Fibroblast of skin of scalp (primary cell): Measurements from ENCODE around the gene FOXP1.

Experiments
- DNase-seq: peaks from one replicate; pipeline ENCODE4 v3.0.0-alpha.2; 2013

FOXP1 gene

DNA sequence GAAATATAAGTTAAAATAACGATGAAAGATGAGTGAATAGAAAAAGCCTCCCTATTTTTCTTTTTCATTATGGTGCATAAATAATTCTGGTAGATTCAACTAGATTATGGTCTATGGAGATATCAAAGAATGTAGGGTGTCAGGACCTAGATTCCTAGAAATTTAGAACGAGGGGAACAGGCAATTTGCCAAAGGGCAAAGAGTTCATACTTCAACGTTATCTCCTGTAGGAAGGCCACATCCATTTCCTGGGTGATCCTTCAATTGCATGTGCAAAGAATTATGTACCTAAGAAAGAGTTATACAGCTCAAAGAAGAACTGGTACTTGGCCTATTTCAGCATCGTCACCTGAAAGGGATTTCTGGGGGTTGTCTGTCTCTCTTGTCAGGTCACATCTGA is 351.8 kb downstream of the FOXP1 start:
- DNase-seq: no peak

- no peak for DNase-seq
Observed at GRCh38 chr3:71229905-71230657, 353.4 kb downstream of the FOXP1 start.

- DNase-seq: no peak
Observed at GRCh38 chr3:71228156-71228866, 355.2 kb downstream of the FOXP1 start.

GRCh38 chr3:71227270-71227661 is 356.3 kb downstream of the FOXP1 start:
- no peak for DNase-seq

DNA sequence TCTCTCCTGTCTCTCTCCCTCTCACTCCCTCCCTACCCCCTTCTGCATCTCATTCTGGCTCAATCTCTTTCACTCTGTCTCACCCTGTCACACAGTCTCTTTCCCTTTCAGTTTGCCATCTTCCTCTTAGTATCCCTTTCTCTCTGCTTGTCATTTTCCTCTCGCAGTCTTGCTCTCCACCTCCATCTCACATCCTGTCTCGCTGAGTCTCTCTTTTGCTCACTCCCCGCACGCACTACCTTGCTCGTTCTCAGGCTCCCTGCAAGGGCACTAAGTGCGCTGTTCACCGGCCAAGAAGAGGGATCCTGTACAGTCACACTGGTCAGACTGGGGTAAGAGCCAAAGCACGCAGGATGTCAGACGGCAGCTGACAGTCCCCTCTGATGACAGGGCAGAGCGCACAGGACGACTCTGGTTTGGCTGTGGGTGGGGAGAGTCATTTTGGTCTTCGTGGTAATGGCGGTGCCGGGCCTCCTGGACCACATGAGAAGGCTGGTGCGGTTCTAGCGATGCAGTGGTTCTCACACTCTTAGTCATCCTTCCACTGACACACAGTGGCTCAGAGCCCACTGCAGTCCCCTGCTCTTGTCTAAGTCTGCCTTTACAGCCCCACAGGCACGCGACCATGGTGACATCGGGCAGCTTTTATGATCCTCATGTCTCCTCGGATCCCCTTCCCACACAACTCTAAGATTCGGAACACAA is 356.8 kb downstream of the FOXP1 start:
- DNase-seq: peak; percentile 56

- DNase-seq: no peak
Observed at GRCh38 chr3:71225951-71226564, 357.5 kb downstream of the FOXP1 start.

- no peak for DNase-seq
Observed at GRCh38 chr3:71225002-71225684, 358.4 kb downstream of the FOXP1 start.

GRCh38 chr3:71219744-71220638 is 363.5 kb downstream of the FOXP1 start:
- no peak for DNase-seq

- DNase-seq: no peak
Observed at GRCh38 chr3:71218508-71218907, 365.0 kb downstream of the FOXP1 start.

- DNase-seq: no peak
Observed at GRCh38 chr3:71217640-71218222, 365.8 kb downstream of the FOXP1 start.

GRCh38 chr3:71215351-71215750 is 368.2 kb downstream of the FOXP1 start:
- DNase-seq: no peak

DNA sequence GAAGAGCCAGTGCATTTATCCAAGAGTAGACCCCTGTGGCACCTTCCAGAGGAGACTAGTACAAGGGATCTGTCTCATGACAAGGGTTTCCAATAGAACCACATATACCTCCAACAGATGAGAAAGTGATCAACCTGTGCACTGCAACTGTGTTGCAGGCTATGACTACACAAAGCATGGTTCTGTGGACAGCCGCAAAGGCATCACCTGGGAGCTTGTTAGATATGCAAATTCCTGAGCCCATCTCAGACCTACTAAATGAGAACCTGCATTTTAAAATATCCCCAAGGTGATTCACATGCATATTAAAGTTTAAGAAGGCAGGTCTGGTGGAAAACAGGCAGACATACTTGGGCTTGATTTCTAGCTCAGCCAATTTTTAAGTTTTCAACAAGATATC is 368.7 kb downstream of the FOXP1 start:
- DNase-seq: no peak

DNA sequence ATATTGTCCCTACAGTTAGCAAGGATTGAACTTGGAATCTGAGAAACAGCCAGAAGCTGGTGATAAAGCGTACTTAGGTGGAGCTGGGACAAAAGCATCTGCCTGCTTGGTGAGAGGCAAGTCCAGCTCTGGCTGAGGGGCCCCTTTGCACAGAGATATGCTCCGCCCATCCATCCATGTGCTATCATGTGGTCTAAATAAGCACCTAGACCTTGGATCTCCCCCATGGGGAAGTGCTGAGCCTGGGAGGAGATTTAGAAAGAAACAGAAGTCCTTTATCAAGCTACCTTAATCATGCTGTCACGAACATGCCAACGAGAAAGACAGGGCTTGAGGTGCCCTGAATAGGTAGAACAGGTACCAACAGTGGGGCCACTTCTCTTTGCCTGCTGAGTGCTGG is 369.5 kb downstream of the FOXP1 start:
- DNase-seq: no peak

DNA sequence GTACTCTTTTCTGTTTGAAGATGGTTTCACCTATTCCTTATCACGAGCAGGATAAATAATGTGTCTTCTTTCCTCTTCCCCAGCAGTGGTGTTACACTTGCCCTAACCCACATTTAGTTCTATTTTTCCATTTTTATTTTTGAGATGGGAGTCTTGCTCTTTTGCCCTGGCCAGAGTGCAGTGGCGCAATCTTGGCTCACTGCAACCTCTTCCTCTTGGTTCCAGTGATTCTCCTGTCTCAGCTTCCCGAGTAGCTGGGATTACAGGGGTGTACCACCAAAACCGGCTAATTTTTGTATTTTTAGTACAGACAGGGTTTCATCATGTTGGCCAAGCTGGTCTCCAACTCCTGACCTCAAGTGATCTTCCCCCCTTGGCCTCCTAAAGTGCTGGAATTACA is 372.4 kb downstream of the FOXP1 start:
- no peak for DNase-seq

DNA sequence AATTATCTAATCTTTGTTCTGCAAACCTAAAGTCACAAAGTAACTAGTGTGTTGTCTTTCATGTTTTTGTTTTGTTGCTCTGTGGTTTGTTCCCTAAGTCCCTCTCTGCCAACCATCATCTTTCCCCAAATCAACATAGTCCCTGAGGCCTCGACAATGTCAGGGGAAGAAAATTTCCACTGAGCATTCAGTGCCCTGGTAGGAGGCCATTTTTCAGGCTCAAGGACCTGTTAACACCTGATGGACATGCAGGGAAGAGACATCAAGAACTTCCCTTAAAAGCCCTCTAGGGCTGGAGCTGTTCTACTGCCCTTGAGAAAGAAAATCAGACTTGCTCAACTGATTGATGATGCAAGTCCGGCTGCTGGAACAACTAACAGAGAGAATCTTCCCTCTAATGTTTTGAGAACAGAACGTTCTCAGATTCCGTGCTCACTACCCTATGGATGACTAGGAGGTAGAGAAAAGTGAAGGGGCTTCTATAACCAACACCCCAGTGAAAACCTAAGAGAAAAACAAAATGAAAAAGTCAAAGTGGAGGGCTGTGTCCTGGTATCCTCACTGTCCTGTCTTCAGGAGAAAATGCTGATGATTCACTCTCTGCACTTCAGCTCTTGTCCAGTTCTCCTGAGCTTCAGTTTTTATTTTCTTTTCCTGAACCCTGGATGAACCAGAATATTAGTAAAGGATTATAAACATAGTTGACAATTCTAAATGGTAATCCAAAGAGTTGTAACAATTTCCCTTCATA is 373.1 kb downstream of the FOXP1 start:
- DNase-seq: peak; percentile 59

DNA sequence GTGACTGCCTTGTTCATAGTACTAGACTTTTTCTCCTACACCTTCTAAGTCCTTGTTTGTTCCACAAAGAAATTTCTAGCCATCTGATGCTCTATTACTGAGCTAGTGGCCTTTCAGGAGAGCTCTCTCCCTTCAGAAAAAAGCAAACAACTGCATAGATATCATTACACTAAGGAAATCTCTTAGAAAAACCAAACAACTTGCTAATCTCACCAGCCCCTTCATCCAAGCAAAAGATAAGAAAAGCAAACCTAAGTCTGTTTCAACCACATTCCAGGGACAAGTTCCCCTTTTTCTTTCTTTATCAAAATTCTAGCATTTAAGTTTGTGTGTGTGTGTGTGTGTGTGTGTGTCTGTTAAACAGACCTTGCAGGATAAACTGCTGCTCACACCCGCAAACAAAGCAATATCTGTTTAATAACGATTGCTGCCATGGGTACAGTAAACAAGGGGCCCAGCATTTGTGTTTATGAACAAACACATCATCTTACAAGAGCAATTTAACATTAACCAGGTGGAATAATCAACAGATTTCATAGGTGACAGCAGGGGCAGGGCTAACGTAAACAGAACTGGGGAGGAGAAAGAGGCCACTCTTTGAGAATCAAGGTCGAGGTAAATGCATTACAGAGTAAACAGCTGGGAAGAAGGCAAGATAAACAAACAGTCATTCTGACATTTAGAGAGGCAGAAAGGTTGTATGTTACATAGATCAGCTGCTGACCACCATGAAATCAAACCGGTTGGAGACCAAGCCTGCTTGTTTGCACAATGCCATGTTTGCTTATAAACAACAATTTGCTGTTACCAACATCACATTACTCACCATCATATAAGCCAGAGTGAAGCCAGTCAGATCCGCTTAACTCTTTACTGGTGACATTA is 375.1 kb downstream of the FOXP1 start:
- no peak for DNase-seq

DNA sequence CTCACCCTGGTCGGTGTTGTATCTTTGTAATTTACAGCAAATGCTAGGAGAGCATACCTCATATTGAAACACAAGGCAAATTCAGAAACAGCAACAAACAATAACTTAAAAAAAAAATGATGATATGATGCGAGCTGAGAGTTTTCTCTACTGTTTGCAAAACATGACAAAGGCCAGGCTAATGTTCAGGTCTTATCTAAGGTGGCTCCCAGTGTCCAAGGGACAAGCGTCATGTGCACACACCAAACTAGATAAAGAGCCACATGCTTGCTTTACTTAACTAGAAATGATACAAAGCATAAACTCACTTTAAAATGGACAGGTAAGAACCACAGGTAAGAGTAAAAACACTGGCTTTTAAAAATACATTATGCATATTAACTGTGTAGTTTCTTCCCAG is 375.9 kb downstream of the FOXP1 start:
- DNase-seq: no peak

DNA sequence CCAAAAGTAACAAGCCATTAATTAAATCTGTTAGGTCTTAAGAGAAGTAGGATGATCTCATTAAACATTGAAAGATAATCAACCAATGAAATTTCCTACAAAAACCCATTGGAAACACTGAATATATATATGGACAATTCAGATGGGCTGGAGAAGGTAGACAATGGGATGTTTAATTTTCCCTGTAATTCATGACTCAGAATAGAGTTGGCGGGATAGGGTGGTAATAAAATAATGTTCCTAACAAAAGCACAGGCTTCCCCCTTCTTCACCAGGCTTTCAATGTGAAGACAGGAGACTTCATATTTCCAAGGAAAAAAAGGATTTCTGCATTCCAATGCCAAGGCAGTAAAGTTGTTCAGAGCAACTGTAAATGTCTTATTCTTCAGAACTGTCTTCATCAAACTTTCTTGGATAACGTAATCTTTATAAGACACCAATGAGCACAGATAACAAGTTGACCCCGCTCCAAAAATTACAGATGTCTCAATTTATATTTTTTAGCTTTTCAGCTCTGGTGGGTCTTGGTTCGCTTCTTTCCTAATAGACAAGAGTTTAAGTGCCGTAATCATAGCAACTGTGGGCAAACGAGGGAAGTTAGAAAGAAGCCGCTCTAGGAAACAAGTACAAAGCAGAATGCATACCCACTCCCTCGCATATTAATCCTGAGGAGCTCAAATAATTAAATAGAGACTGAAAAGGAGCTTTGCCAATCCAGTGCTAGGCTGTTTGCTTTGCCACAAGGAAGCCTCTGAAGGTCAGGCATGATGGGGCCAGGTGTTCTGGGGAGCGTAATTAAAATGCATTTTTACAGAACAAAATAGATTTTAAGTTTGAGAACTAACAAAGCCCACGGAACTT is 377.0 kb downstream of the FOXP1 start:
- DNase-seq: no peak
